ENCODE measurements around the gene PODNL1. TPM values are rescaled to one million over a fixed set of nuclear protein-coding genes. Genes with fewer than 3 reads are reported as not detected.

The PODNL1 gene
- total RNA-seq, 2 donors from 2014 or later = 0.66 TPM; not detected in 1

DNA sequence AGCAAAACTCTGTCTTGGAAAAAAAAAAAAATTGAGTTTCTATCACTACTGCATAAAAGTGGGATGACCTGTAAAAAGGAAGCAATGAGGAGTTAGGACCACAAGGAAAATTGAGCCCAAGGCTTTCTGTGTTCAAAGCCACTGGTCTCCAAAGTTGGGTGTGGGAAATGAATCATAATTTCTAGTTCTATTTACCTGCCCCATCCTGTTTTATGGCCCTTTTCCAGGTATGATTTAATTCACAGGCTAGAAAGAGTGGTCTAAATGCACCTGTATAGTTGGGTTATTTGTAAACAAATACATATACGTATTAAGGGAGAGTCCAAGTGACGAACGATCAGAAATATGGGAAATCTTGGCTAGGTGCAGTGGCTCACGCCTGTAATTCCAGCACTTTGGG lies 8.2 kb upstream of the PODNL1 start:
- no peaks in the 10 kb centered on the region for H3K27me3 ChIP-seq
- no peaks in the 10 kb centered on the region for H3K9me3 ChIP-seq
- no peaks in the 10 kb centered on the region for H3K36me3 ChIP-seq (replicated peaks in 1 of 2; ENCODE audit: insufficient read depth in 1 of 2, low read depth in 2 of 2)
- no peak for TF ChIP-seq POLR2A (IDR thresholded peaks at IDR 0.05)
- TF ChIP-seq, protein P1, sequence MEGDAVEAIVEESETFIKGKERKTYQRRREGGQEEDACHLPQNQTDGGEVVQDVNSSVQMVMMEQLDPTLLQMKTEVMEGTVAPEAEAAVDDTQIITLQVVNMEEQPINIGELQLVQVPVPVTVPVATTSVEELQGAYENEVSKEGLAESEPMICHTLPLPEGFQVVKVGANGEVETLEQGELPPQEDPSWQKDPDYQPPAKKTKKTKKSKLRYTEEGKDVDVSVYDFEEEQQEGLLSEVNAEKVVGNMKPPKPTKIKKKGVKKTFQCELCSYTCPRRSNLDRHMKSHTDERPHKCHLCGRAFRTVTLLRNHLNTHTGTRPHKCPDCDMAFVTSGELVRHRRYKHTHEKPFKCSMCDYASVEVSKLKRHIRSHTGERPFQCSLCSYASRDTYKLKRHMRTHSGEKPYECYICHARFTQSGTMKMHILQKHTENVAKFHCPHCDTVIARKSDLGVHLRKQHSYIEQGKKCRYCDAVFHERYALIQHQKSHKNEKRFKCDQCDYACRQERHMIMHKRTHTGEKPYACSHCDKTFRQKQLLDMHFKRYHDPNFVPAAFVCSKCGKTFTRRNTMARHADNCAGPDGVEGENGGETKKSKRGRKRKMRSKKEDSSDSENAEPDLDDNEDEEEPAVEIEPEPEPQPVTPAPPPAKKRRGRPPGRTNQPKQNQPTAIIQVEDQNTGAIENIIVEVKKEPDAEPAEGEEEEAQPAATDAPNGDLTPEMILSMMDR (IDR thresholded peaks at IDR 0.05) = no peak
- no peak for ATAC-seq
- no peak overlapping the region for H3K27ac ChIP-seq
- no peak for DNase-seq
- H3K4me1 ChIP-seq = no peaks in the 10 kb centered on the region
- intact Hi-C loops (cut with DNase I) = no loop called here
- no peak overlapping the region for H3K4me3 ChIP-seq
- 88 to 92% methylated on average over 4 of the region's 4 CpGs for WGBS, 2 donors

DNA sequence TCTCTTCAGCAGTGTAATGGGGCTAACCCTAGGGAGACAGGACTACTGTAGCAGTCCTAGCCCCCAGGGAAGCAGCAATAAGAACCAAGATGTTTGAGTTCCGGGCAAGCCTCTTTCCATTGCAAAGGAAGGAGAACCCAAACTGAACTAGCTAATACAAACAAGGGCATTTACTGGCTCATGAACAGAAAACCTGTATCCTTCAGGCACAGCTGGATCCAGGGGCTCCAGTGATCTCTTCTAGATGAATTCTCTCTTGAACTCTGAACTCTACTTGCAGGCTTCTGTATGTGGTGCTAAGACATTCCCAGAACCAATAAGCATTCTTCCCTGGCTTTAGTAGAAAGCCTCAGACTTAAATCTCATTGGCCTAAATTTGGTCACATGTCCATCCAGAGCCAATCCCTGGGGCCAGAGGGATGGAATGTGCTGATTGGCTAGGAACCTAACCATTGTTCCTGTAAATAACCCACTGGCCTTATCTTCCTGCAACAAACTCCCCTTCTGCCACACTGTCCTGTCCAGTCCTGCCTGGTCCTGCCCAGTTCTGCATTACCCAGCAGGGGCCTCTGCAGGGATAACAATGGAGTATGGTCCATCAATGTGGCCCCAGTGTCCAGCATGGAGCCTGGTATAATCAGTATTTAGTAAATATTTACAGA lies 3.9 kb upstream of the PODNL1 start:
- no peak for ATAC-seq
- H3K36me3 ChIP-seq (replicated peaks in 1 of 2; ENCODE audit: insufficient read depth in 1 of 2, low read depth in 2 of 2) = no peaks in the 10 kb centered on the region
- intact Hi-C loops (cut with DNase I) = no loop called here
- no peaks in the 10 kb centered on the region for H3K9me3 ChIP-seq
- DNase-seq = no peak
- no peaks in the 10 kb centered on the region for H3K27me3 ChIP-seq
- 90 to 95% methylated on average over 1 of the region's 1 CpG for WGBS, 2 donors
- TF ChIP-seq, protein P1 (IDR thresholded peaks at IDR 0.05) = no peak
- TF ChIP-seq POLR2A (IDR thresholded peaks at IDR 0.05) = no peak
- H3K27ac ChIP-seq = no peak overlapping the region
- no peaks in the 10 kb centered on the region for H3K4me1 ChIP-seq
- no peak overlapping the region for H3K4me3 ChIP-seq

DNA sequence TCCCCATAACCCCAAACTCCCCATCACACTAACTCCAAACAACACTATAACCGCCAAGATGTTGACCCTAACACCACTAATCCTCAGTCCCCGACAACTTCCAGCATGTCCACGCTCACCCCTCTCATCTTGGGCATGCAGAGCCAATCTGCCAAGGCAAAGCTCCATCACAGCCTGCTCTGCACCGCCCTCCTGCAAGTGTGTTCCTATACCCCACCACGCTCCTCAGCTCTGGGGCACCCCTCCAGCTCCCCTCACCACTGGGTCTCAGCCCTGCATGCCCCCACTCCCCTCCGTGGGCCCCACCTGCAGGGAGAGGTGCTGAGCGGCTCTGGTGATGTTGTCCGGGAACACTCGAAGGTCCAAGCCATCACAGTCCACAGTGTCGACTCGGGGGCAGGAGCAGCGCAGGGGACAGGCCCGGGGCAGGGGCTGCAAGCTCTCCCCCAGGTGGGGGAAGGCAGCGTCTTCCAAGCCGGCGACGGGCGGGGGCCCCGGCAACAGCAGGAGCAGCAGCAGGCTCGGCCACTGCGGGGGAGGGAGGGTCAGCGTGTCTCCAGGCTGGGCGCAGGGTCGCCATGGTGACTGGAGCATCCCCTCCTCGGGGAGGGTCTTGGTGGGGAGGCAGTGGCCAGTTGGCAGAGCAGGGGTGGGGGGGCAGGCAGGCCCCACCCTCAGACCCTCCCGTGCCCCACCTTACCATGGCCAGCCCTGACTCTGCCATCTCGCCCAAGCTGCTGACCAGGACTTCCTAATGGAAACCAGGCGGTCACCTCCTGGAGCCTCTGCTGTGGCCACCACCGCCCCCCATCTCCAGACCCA lies 527 bp downstream of the PODNL1 start:
- WGBS, 2 donors = 17 to 38% methylated on average over 5 to 29 of the region's 29 CpGs
- Histone ChIP-seq H3K27ac (no peak overlapping the region), H3K9me3 (no peaks in the 10 kb centered on the region), H3K27me3 (no peaks in the 10 kb centered on the region), H3K36me3 (replicated peaks in 1 of 2; ENCODE audit: insufficient read depth in 1 of 2, low read depth in 2 of 2) (no peaks in the 10 kb centered on the region), H3K4me1 (no peaks in the 10 kb centered on the region), H3K4me3 (no peak overlapping the region)
- ATAC-seq (no peak), DNase-seq (no peak)
- intact Hi-C loops (cut with DNase I) = no loop called here
- TF ChIP-seq, protein P1 (IDR thresholded peaks at IDR 0.05) = no peak
- no peak for TF ChIP-seq POLR2A (IDR thresholded peaks at IDR 0.05)

DNA sequence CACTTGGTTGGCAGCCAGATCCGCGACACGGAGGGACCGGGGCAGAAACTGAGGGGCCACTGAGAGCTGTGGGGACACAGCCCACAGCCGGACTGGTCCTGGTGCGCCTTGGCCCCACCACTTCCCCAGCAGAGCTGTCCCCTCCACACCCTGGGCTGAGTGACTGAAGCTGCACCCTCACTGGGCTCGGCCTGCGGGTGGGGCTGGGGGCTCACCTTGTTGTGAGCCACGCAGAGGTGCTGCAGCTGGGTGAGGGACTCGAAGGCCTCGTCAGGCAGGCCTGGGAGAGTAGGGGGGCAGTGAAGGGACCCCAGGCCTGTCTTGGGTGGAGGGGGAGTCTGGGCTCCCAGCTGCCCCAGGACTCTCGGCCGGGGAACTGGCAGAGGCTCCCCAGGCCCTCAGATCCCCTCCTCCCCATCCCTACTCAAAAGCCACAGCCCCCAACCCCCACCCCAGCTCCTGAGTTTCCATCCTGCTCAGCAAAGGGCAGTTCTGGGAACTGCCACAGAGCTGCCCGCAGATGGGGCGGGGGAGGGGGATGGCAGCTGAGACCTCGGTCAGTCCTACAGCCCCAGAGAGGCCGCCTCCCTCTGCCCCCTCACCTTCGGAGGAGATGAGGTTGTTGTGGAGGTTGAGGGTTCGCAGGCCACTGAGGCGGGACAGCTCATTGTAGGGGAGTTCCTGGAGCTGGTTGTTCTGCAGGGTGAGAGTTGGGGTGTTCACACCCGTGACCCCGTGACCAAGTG lies 2.3 kb downstream of the PODNL1 start:
- ATAC-seq (no peak), DNase-seq (no peak)
- H3K4me1 ChIP-seq = no peaks in the 10 kb centered on the region
- H3K36me3 ChIP-seq (replicated peaks in 1 of 2; ENCODE audit: insufficient read depth in 1 of 2, low read depth in 2 of 2) = no peaks in the 10 kb centered on the region
- H3K4me3 ChIP-seq = no peak overlapping the region
- intact Hi-C loops (cut with DNase I) = no loop called here
- no peak for TF ChIP-seq POLR2A (IDR thresholded peaks at IDR 0.05)
- TF ChIP-seq, protein P1 (IDR thresholded peaks at IDR 0.05) = no peak
- no peaks in the 10 kb centered on the region for H3K27me3 ChIP-seq
- no peak overlapping the region for H3K27ac ChIP-seq
- 52 to 59% methylated on average over 4 to 18 of the region's 22 CpGs for WGBS, 2 donors
- no peaks in the 10 kb centered on the region for H3K9me3 ChIP-seq
